Psoas muscle (tissue), 8 donors: ENCODE results near the gene GNG14. TPM values are rescaled to one million over a fixed set of nuclear protein-coding genes. Genes with fewer than 3 reads are reported as not detected.
"Not testable (repeated sequence)": the region's sequence is repeated elsewhere in the genome, so short reads cannot be mapped to it uniquely, and the experiment has no call there.

Source experiments
- ATAC-seq, 4 donors: fragments of 200-7000 bp; cut with Tn5 transposase; one replicate each; pipeline ENCODE4 v1.9.1; 2020; ENCODE audit warnings: moderate library complexity in 3 of 4, mild to moderate bottlenecking in 2 of 4
- DNase-seq, 2 donors: peaks; one replicate each; pipeline ENCODE4 v3.0.0-alpha.2; 2020
- H3K27ac ChIP-seq: fragments of 200-600 bp; one replicate; pipeline ENCODE4 v1.8.0; 2022
- H3K27me3 ChIP-seq, 3 donors: fragments of 200-600 bp in 1 of 3; one replicate each; pipeline versions ENCODE4 v1.6.1 to v1.8.0; 2013 to 2022; ENCODE audit warnings: low read length in 2 of 3, mild to moderate bottlenecking in 2 of 3, moderate library complexity in 1 of 3; ENCODE audit not compliant: insufficient read depth in 3 of 3
- H3K36me3 ChIP-seq, 2 donors: fragments of 200-600 bp in 1 of 2; one replicate each; pipeline versions ENCODE4 v1.6.1 to v1.8.0; 2013 to 2022; ENCODE audit warnings: low read depth in 1 of 2, mild to moderate bottlenecking in 1 of 2, moderate library complexity in 1 of 2; ENCODE audit not compliant: insufficient read depth in 1 of 2
- H3K4me1 ChIP-seq: fragments of 200-600 bp; one replicate; pipeline ENCODE4 v1.8.0; 2022
- H3K4me3 ChIP-seq: fragments of 200-600 bp; one replicate; pipeline ENCODE4 v1.8.0; 2022; ENCODE audit warnings: mild to moderate bottlenecking
- H3K9me3 ChIP-seq: fragments of 200-600 bp; one replicate; pipeline ENCODE4 v1.8.0; 2022
- WGBS, 3 donors: extraction: QIAGEN DNeasy Blood & Tissue Kit; methylation state at CpG; one replicate each; pipeline versions ENCODE4 v1.1.6 to v1.1.7; 2013; 5-methylcytosine and 5-hydroxymethylcytosine counted together
- intact Hi-C, 2 donors: fragments of 100-400 bp; cut with DNase I; formaldehyde crosslinking; loops; one replicate each; pipeline versions ENCODE4 v1.11.0 to v1.14.2; 2022
- polyA plus RNA-seq, 3 donors: library from polyadenylated mRNA; stranded (reverse); fragments of 200-250 nt; gene quantifications; one replicate each; pipeline ENCODE4 v1.2.3, GENCODE V29; 2013
- total RNA-seq, 4 donors: library from RNA; stranded (reverse); fragmentation: NEBNext Ultra II Directional in 2 of 4; extraction: Animal tissue kit (Norgen Biotek cat#: 25700) in 2 of 4; gene quantifications; one replicate each; pipeline versions ENCODE4 v1.2.1 to v1.2.4, GENCODE V29; 2021 to 2023
- TF ChIP-seq, protein P1 (sequence below): fragments of 200-600 bp; IDR thresholded peaks from one replicate; pipeline ENCODE4 v1.8.0; 2022; ENCODE audit warnings: antibody characterized with exemption
- donor health status: healthy with polysubstance abuse.
- donor health status: DM: no; HTN: no; CAD: no; lungs with moderate emphysema.
- donor health status: Bipolar disorder and iron deficiency.
- donor health status: healthy.
- donor health status: DM: yes; HTN: yes; CAD: no.
- donor health status: DM: no; HTN: no; CAD: no.
- donor health status: DM: no; HTN: no; CAD: no.
- donor health status: DM: yes; HTN: yes; CAD: no.

GNG14 gene
- total and polyA plus RNA-seq, 7 donors = not detected

DNA sequence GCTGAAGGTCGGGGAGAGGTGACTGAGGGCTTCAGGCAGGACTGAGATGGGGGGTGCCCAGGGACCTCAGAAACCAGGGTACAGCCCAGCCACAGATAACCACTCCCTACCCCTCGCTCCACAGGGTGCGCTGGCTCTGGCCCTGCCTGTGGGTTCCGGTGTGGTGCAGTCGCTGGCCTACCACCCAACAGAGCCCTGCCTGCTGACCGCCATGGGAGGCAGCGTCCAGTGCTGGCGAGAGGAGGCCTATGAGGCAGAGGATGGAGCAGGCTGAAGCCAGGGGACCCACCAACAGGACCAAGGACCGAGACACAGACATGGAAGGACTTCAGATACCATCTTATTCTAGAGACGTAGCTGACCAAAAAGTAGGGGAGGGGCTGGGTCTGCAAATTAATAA lies 12.4 kb upstream of the GNG14 start:
- Histone ChIP-seq H3K4me3 (no peak overlapping the region), H3K27me3 (no peaks in the 10 kb centered on the region), H3K27ac (no peak overlapping the region), H3K9me3 (no peaks in the 10 kb centered on the region), H3K36me3 (peaks cover 5 to 88% of the 10 kb centered on the region in 2 donors), H3K4me1 (peaks cover 7% of the 10 kb centered on the region)
- ATAC-seq = no peak
- intact Hi-C loops = loop anchor here (5.0 to 10.0 kb wide), 2 partner anchors 111 to 172 kb away; no protein-coding TSS in a partner anchor
- TF ChIP-seq, protein P1, sequence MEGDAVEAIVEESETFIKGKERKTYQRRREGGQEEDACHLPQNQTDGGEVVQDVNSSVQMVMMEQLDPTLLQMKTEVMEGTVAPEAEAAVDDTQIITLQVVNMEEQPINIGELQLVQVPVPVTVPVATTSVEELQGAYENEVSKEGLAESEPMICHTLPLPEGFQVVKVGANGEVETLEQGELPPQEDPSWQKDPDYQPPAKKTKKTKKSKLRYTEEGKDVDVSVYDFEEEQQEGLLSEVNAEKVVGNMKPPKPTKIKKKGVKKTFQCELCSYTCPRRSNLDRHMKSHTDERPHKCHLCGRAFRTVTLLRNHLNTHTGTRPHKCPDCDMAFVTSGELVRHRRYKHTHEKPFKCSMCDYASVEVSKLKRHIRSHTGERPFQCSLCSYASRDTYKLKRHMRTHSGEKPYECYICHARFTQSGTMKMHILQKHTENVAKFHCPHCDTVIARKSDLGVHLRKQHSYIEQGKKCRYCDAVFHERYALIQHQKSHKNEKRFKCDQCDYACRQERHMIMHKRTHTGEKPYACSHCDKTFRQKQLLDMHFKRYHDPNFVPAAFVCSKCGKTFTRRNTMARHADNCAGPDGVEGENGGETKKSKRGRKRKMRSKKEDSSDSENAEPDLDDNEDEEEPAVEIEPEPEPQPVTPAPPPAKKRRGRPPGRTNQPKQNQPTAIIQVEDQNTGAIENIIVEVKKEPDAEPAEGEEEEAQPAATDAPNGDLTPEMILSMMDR = no peak
- 90 to 95% (median 91%) methylated on average over 10 of the region's 10 CpGs for WGBS, 3 donors
- no peak for DNase-seq

DNA sequence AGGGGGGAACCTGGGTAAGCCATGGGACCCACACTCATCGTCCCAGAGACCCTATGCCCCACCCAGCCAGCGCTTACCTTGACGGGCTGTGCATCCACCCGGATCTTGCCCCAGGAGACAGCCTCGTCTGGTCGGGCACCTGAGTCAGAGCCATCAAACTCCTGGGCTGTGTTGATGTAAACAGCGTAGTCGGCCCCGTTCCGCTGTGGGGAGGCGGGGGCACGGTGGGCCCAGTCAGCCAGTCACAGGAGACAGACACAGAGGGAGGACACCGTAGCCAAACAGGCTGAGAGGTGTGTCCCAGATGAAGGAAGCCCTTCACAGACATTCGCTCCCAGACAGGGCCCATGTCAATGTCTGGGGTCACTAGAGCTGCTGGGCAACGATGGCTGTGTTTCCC lies 11.9 kb upstream of the GNG14 start:
- H3K36me3 ChIP-seq = peaks cover 5 to 88% of the 10 kb centered on the region in 2 donors
- intact Hi-C loops = loop anchor here (5.0 to 10.0 kb wide), 2 partner anchors 111 to 171 kb away; no protein-coding TSS in a partner anchor
- WGBS, 3 donors = 83 to 88% (median 87%) methylated on average over 15 of the region's 15 CpGs
- no peaks in the 10 kb centered on the region for H3K27me3 ChIP-seq
- DNase-seq (no peak), ATAC-seq (peak in 1 of 4 donors; percentile 4)
- peaks cover 3% of the 10 kb centered on the region for H3K4me1 ChIP-seq
- no peak overlapping the region for H3K4me3 ChIP-seq
- no peaks in the 10 kb centered on the region for H3K9me3 ChIP-seq
- H3K27ac ChIP-seq = no peak overlapping the region
- TF ChIP-seq, protein P1 = no peak

DNA sequence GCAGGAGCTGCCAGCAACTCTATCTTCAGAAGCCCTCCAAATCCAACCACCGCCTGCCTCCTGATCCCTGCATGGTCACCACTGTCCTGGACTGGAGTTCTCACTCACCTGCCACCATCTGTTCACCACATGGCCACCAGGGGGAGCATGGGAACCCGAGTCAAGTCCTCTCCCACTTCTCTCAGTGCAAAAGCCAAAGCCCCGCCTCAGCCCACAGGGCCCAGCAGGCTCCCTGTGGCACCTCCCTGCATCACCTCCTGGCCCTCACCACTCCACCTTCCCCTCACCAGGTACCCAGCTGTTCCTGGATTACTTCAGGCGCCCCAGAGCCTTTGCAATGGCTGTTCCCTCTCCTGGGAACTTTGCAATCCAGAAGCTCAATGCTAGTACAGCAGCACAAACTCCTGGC lies 11.4 kb upstream of the GNG14 start:
- peaks cover 3% of the 10 kb centered on the region for H3K4me1 ChIP-seq
- H3K9me3 ChIP-seq = no peaks in the 10 kb centered on the region
- no peak overlapping the region for H3K27ac ChIP-seq
- TF ChIP-seq, protein P1 = peak; percentile 82
- 19 to 31% (median 27%) methylated on average over 4 of the region's 4 CpGs for WGBS, 3 donors
- no peaks in the 10 kb centered on the region for H3K27me3 ChIP-seq
- H3K36me3 ChIP-seq = peaks cover 5 to 88% of the 10 kb centered on the region in 2 donors
- intact Hi-C loops = loop anchor here (5.0 to 10.0 kb wide), 2 partner anchors 112 to 171 kb away; no protein-coding TSS in a partner anchor
- H3K4me3 ChIP-seq = no peak overlapping the region
- ATAC-seq (peak; percentile 43 to 61 (median 53)), DNase-seq (peak; percentile 80 to 90)

DNA sequence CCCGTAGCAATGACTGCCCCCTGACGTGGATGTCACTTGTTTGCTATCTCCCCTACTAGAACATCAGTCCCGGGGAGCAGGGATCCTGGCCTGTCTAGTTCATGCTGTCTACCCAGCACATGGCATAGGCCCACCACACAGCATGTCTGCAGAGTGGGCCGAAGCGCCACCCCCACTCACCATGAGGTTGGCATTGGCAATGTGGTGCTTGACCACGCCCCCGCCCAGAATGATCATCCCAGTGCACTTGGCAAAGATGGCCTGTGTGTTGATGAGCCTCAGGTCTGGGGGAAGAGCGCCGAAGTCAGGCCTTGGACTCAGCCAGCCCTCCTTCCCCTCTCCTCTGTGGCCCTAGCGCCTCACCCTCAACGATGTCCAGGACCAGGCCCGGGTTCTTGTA lies 10.9 kb upstream of the GNG14 start:
- no peak overlapping the region for H3K27ac ChIP-seq
- TF ChIP-seq, protein P1 = no peak
- intact Hi-C loops = loop anchor here (5.0 to 10.0 kb wide), 2 partner anchors 112 to 170 kb away; no protein-coding TSS in a partner anchor

DNA sequence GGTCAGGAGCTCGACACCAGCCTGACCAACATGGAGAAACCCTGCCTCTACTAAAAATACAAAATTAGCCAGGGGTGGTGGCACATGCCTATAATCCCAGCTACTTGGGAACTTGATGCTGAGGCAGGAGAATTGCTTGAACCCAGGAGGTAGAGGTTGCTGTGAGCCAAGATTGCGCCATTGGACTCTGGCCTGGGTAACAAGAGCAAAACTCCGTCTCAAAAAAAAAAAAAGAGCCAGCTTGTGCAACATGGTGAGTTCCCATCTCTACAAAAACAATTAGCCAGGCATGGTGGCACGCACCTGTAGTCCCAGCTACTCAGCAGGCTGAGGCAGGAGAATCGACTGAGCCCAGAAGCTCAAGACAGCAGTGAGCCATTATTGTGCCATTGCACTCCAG lies 9.8 kb upstream of the GNG14 start:
- H3K27ac ChIP-seq, DNase-seq, ATAC-seq, H3K4me3 ChIP-seq, H3K9me3 ChIP-seq, H3K27me3 ChIP-seq, H3K4me1 ChIP-seq: not testable (repeated sequence)
- peaks cover 5 to 72% of the 10 kb centered on the region in 2 donors for H3K36me3 ChIP-seq
- 85 to 95% (median 92%) methylated on average over 5 of the region's 5 CpGs for WGBS, 3 donors
- intact Hi-C loops = loop anchor here (5.0 to 10.0 kb wide), 2 partner anchors 113 to 169 kb away; no protein-coding TSS in a partner anchor

More for the DNA sequence above, 10.9 kb upstream of the GNG14 start:
- no peak overlapping the region for H3K4me3 ChIP-seq
- peaks cover 5 to 83% of the 10 kb centered on the region in 2 donors for H3K36me3 ChIP-seq
- no peak for ATAC-seq
- peaks cover 3% of the 10 kb centered on the region for H3K4me1 ChIP-seq
- H3K9me3 ChIP-seq = no peaks in the 10 kb centered on the region
- no peak for DNase-seq
- H3K27me3 ChIP-seq = no peaks in the 10 kb centered on the region
- 81 to 88% (median 88%) methylated on average over 12 of the region's 12 CpGs for WGBS, 3 donors
